GM21390 (cell line): Measurements from ENCODE around the gene MAPK1IP1L.
A peak's percentile ranks its signal among the peaks of the same experiment; 100 is the strongest.
"Not testable (repeated sequence)": the region's sequence is repeated elsewhere in the genome, so short reads cannot be mapped to it uniquely, and the experiment has no call there.

ENCODE experiments used
- ATAC-seq: cut with Tn5 transposase; IDR thresholded peaks from one replicate; pipeline ENCODE4 v1.9.1; 2021; ENCODE audit not compliant: unreplicated experiment

MAPK1IP1L gene

GRCh38 chr14:55051423-55052268 is at the start of gene MAPK1IP1L:
Gene MAPK1IP1L (plus strand): TSS chr14:55051647. CDS start chr14:55061684, 10,037 bp downstream.
- ATAC-seq: peak; percentile 89

DNA sequence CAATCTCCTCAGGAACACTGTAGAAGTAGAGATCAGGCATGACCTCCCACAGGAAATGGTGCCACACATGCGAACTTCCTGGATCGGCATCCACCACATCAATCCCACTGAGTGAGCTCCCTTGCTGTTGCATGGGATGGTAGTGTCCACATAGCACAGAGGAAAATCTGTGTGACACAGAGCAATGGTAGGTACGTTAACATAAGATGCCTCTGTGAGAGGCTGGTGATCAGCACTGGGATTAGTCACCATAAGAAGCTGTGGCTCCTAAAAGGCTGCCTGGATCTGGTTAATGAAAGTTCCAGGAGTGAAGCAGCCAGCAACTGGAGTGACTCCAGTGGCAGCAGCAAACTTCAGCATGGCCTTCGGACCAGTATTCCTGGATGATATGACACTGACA is 46.4 kb upstream of the MAPK1IP1L start:
- ATAC-seq: no peak

GRCh38 chr14:55015006-55015405 is 36.4 kb upstream of the MAPK1IP1L start:
- ATAC-seq: no peak

DNA sequence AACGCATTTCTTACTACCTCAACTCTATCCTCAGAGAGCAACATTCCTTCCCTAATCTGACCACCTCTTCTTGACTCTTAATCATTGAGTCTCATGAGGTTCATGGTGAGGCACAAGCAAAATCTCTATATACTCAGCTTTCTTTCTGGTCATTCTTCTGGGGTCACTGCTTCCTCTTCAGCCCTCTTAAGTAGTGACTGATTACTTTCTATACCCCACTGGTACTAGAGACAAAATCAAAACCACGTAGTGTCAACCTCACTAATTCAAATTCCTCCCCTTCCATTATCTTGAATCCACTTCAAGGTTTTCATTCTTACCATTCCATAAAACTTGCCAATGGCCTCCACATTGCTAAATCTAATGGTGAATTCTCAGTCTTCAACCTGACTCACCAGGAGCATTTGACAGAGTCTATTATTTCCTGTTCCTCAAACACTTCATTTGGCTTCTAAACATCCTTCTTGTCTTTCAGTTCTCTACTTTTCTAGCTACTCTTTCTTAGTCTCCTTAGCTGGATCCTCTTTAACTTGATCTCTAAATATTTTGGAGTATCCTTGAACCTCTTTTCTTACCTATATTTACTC is 31.4 kb upstream of the MAPK1IP1L start:
- no peak for ATAC-seq

DNA sequence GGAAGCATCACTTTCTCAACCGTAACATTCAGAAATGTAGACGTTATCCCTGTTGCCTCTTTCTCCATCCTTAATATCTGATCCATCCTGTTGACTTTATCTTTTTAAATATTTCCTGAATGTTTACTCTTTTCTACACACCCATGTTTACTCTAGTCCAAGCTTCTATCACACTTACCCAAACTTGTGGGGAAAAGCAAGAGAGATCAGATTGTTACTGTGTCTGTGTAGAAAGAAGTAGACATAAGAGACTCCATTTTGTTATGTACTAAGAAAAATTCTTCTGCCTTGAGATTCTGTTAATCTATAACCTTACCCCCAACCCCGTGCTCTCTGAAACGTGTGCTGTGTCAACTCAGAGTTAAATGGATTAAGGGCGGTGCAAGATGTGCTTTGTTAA is 27.1 kb upstream of the MAPK1IP1L start:
- ATAC-seq: not testable (repeated sequence)

GRCh38 chr14:55025948-55026347 is 25.5 kb upstream of the MAPK1IP1L start:
- ATAC-seq: no peak

- ATAC-seq: no peak
These were observed 25.0 kb upstream of the MAPK1IP1L start for GRCh38 chr14:55026441-55026792.

DNA sequence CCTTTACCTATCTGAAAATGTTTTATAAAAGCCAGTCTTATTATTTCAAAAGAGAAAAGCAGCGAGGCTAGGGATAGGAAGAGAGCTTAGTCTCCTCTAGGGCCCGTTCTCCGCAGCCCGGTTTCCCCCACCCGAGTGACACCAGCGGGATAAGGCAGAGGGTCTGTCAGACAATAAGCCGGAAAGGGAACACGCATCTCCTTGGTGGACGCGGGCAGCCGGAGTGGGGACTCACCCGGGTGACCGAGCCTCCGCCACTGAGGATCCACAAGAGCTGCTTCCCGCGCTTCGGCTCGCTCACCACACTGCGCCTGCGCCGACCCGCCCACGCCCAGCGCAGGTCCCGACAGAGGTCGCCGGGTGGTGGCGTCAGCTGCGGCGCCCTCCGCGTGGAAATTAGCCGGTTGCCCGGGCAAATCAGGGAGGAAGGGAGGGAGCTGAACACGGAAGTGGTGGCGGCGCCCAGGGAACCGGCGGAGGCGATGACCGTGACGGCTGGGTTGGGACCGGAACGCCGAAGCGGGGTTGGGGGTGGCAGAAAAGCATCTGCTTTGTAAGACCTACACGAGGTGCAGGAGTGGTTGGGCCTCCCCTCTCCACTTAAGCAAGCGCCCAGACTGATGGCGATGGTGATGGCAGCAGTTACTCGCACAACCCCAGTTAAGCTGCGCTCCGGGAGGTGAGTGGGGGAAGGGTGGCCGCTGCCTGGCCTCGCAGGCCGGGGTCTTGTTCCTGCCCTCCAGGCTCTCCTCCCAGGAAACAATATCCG is 24.5 kb upstream of the MAPK1IP1L start, which contains the start of the genes SOCS4 and WDHD1:
Gene SOCS4 (plus strand): TSS at position 444 of the 769 bp plus-strand sequence. CDS start 15,806 bp downstream, outside the sequence.
Gene WDHD1 (minus strand): TSS at position 307 of the 769 bp plus-strand sequence. CDS start 312 bp downstream, outside the sequence.
- peak; percentile 84 for ATAC-seq

- no peak for ATAC-seq
These were observed 23.4 kb upstream of the MAPK1IP1L start for GRCh38 chr14:55028066-55028465.

DNA sequence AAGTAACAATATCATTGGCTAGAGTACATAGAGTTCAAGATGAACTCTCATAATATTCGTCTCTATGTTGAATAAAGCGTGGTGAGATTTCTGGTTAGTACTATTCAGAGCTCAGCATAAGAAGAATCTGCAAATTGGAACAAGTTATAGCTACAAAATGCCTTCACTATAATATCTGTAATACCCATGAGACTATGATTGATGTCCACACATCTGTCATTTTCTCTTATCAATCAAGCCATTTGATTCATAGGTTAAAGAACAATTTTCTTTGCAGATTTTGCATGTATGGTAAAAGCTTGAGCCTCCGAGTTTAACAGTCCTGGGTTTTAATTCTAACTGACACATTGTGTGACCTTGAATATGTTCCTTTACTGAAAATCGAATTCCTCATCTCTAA is 23.0 kb upstream of the MAPK1IP1L start:
- no peak for ATAC-seq

- ATAC-seq: no peak
These were observed 20.3 kb upstream of the MAPK1IP1L start for GRCh38 chr14:55031190-55031589.

GRCh38 chr14:55037995-55038394 is 13.5 kb upstream of the MAPK1IP1L start:
- not testable (repeated sequence) for ATAC-seq

DNA sequence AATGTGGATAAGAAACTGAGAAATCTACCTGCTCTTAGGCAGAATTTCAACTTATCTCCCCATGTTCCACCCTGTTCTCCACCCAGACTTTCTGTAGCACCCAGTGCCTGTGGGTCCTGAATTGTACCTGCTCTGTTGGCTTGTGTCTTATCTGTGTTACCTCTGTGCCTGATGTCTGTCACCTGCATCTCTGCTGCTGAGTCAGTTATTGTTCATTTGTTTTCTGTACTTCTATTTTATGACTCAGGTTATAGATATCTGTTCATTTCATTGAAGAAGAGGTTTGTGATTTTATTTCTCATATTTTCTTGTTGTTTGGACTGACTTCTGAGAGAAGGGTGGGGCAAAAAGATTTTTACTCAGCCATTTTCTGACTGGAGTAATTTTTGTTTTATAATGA is 12.7 kb upstream of the MAPK1IP1L start:
- ATAC-seq: no peak

DNA sequence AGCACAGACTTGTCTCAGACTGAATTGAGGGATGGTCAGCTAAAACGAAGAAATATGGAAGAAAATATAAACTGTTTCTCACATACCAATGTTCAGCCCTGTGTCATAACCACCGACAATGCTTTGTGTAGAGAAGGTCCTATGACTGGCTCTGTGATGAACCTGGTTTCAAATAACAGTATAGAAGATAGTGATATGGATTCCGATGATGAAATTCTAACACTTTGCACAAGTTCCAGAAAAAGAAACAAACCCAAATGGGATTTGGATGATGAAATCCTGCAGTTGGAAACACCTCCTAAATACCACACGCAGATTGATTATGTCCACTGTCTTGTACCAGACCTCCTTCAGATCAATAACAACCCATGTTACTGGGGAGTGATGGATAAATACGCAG is 7.9 kb upstream of the MAPK1IP1L start:
- no peak for ATAC-seq

DNA sequence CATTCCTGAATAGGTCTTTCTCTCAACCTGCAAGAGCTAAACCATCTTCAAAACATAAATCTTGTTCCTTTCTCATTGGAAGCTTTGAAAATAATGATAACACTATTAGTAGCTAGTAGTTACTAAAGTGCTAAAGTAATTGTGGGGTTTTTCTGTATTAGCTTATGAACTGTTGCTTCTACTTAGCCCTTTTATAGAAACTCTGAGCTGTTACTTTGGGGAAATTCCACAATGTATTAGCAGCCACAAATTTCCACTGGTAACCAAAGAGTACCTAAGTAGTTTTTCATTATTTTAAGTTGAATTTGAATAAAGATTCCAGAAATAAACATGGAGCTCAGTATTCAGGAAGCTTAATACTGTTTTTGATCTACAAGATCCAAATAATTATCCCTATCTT is 6.4 kb upstream of the MAPK1IP1L start:
- no peak for ATAC-seq

GRCh38 chr14:55047301-55048053 is 4.0 kb upstream of the MAPK1IP1L start:
- no peak for ATAC-seq

DNA sequence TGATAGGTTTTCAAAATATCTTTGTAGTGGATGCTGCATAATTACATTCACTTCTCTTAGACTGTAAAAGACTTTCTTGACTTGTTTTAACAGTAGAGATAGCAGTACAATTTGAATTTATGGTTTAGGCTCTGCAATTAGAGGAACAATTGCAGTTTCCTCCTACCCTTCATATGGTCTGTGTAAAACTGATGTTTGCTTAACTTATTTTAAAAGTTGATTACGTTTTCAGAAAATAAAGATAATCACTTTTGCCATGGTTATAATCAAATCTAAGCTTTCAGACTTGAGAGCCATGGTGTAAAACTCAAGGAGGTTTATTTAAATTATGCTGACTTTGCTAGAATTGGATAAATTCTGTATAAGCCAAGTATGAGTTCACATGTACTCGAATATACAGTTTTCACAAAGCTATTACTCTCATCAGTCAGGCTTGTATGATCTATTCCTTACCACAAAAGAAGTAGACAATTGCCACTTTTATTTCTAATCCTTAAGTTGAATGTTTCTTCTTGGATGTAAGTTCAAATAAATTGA is 2.5 kb upstream of the MAPK1IP1L start:
- no peak for ATAC-seq

GRCh38 chr14:55051165-55051422 is 353 bp upstream of the MAPK1IP1L start:
- ATAC-seq: no peak

DNA sequence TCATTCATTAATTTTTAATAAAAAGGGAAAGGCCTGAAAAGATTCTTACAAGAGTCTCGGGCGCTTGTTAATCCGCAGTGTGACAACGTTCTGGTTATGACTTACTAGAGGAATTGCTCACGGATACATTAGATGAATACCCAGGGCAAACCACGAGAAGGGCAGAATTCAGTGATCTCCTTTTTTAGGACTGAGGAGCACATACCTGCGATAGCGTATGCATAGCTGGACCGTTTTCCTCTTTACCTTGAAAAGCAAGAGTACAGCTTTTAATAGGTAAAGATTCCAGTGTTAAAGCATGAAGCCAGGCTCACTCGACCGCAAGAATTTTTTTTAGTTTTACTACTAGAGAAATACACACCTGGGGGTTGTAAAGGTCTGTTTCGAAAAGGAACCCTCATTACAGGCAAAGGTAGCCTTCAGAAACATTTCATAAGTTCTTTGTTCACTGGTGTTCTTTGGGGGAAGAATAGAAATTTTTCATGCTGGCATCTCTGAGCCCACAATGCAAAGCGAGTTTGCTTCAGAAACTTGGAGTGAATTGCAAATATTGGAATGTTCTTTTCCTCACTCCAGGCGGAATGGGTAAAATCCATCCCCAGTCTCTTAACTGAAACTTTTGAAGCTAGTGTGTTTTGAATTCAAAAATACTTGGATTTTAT is 953 bp downstream of the MAPK1IP1L start:
- ATAC-seq: peak; percentile 5

GRCh38 chr14:55053018-55053417 is 1.6 kb downstream of the MAPK1IP1L start:
- no peak for ATAC-seq
